ENCODE results near the gene CXADR. TPM values are rescaled to one million over a fixed set of nuclear protein-coding genes. Genes with fewer than 3 reads are reported as not detected.
A peak's percentile ranks its signal among the peaks of the same experiment; 100 is the strongest.
"Not testable (repeated sequence)": the region's sequence is repeated elsewhere in the genome, so short reads cannot be mapped to it uniquely, and the experiment has no call there.

The CXADR gene
- total and polyA plus RNA-seq, 9 of the 15 experiments (the other 6 are each of a cell fraction or from before 2014, with no cell fraction given): 0.01 to 0.41 (median 0.14) TPM

- H3K79me2 ChIP-seq (ENCODE audit: control insufficient read depth, insufficient read depth, low read length); H3K36me3 ChIP-seq (ENCODE audit: control insufficient read depth, insufficient read depth, low read length); DNase-seq (ENCODE audit: extremely low read depth in 1 of 4, low spot score in 3 of 4); POLR2A ChIA-PET; H3K4me3 ChIP-seq; CTCF ChIA-PET (ENCODE audit: low intra/inter-chr PET ratio); FAIRE-seq; H3K27ac ChIP-seq (ENCODE audit: extremely low read depth, low read depth, low read length); ATAC-seq; H3K9me1 ChIP-seq (ENCODE audit: control insufficient read depth, insufficient read depth, low read length); in situ Hi-C loops (cut with MboI); H2AFZ ChIP-seq (ENCODE audit: low read depth, low read length); intact Hi-C loops (cut with micrococcal nuclease); H3K9ac ChIP-seq (ENCODE audit: insufficient read depth in 1 of 2, low read depth in 2 of 2, low read length in 2 of 2); H3K27me3 ChIP-seq (ENCODE audit: control insufficient read depth in 2 of 2, insufficient read depth in 2 of 2, low read length in 2 of 2); BruUV-seq (replicated peaks); H4K20me1 ChIP-seq (replicated peaks; ENCODE audit: control insufficient read depth, insufficient read depth, low read length); H3K9me3 ChIP-seq (replicated peaks; ENCODE audit: control insufficient read depth, insufficient read depth, low read depth, low read length); H3K4me2 ChIP-seq (ENCODE audit: insufficient read depth, low read length): not testable (repeated sequence)
- H3K4me1 ChIP-seq (replicated peaks in 1 of 2; ENCODE audit: control insufficient read depth in 2 of 2, insufficient read depth in 2 of 2, low read length in 2 of 2): peaks cover 0 to 14% of the 10 kb centered on the region in 2 experiments; a peak in 2 of 5 replicates
- 0 out of 2 replicates have a peak, but pooled peaks have one; percentile 8 for TF ChIP-seq MAFF (IDR thresholded peaks at IDR 0.05; ENCODE audit: low read length)
- TF ChIP-seq C11orf30 (IDR thresholded peaks at IDR 0.05; ENCODE audit: low read depth): peak; percentile 16; the same call in 1 of the 2 replicates
- peak; percentile 27; the same call in 1 of the 2 replicates for TF ChIP-seq ZNF316 (IDR thresholded peaks at IDR 0.05)
- 0% methylated on average over 1 of the region's 1 CpG for WGBS (ENCODE audit: insufficient coverage, low coverage, missing lambda C conversion rate)
Measured at GRCh38 chr21:17517008-17517407, 4.2 kb downstream of the CXADR start.

- no peaks in the 10 kb centered on the region for H3K9me1 ChIP-seq (ENCODE audit: control insufficient read depth, insufficient read depth, low read length)
- H2AFZ ChIP-seq (ENCODE audit: low read depth, low read length): no peak overlapping the region
- TF ChIP-seq FOXK1 (CRISPR knock-in tag; IDR thresholded peaks at IDR 0.05; ENCODE audit: borderline replicate concordance): no peak
- TF ChIP-seq SRF (CRISPR knock-in tag; IDR thresholded peaks at IDR 0.05): no peak
- TF ChIP-seq MCM7 (IDR thresholded peaks at IDR 0.05): no peak
- no peak for TF ChIP-seq ZSCAN29 (IDR thresholded peaks at IDR 0.05)
- no peak for TF ChIP-seq WHSC1 (IDR thresholded peaks at IDR 0.05; ENCODE audit: low read length)
- TF ChIP-seq MAFG (tag; conservative IDR thresholded peaks at IDR 0.05): no peak
- TF ChIP-seq NR0B1 (IDR thresholded peaks at IDR 0.05; ENCODE audit: partially characterized antibody): no peak
- TF ChIP-seq E2F5 (CRISPR knock-in tag; IDR thresholded peaks at IDR 0.05): no peak
- no peaks in the 10 kb centered on the region; the same call in 1 of the 2 replicates for H4K20me1 ChIP-seq (replicated peaks; ENCODE audit: control insufficient read depth, insufficient read depth, low read length)
- DNase-seq (ENCODE audit: extremely low read depth in 1 of 4, low spot score in 3 of 4) (no peak), FAIRE-seq (no peak), ATAC-seq (no peak)
- H3K9ac ChIP-seq (ENCODE audit: insufficient read depth in 1 of 2, low read depth in 2 of 2, low read length in 2 of 2): no peak overlapping the region
- POLR2A ChIA-PET: no interaction called here
- H3K4me1 ChIP-seq (replicated peaks in 1 of 2; ENCODE audit: control insufficient read depth in 2 of 2, insufficient read depth in 2 of 2, low read length in 2 of 2): no peaks in the 10 kb centered on the region
- no peak overlapping the region for H3K4me2 ChIP-seq (ENCODE audit: insufficient read depth, low read length)
- H3K79me2 ChIP-seq (ENCODE audit: control insufficient read depth, insufficient read depth, low read length): no peaks in the 10 kb centered on the region
- intact Hi-C loops (cut with micrococcal nuclease): no loop called here
- no peaks in the 10 kb centered on the region for H3K36me3 ChIP-seq (ENCODE audit: control insufficient read depth, insufficient read depth, low read length)
- no peak overlapping the region for H3K27ac ChIP-seq (ENCODE audit: extremely low read depth, low read depth, low read length)
- CTCF ChIA-PET (ENCODE audit: low intra/inter-chr PET ratio): no interaction called here
- WGBS (ENCODE audit: insufficient coverage, low coverage, missing lambda C conversion rate): 0% methylated on average over 2 of the region's 2 CpGs
- in situ Hi-C loops (cut with MboI): no loop called here
- no TSS peak for BruUV-seq (replicated peaks)
- no peak overlapping the region for H3K4me3 ChIP-seq
- H3K27me3 ChIP-seq (ENCODE audit: control insufficient read depth in 2 of 2, insufficient read depth in 2 of 2, low read length in 2 of 2): peaks cover 0 to under 1% of the 10 kb centered on the region in 2 experiments; a peak in 3 of 5 replicates
- no peaks in the 10 kb centered on the region for H3K9me3 ChIP-seq (replicated peaks; ENCODE audit: control insufficient read depth, insufficient read depth, low read depth, low read length)
Measured at GRCh38 chr21:17519208-17519738, 6.4 kb downstream of the CXADR start.

All from K562 (cell line).